ENCODE measurements around the gene SNX25. TPM values are rescaled to one million over a fixed set of nuclear protein-coding genes. Genes with fewer than 3 reads are reported as not detected.

Gene SNX25
- total RNA-seq, 1 experiment from 2014 or later: 16.7 TPM

DNA sequence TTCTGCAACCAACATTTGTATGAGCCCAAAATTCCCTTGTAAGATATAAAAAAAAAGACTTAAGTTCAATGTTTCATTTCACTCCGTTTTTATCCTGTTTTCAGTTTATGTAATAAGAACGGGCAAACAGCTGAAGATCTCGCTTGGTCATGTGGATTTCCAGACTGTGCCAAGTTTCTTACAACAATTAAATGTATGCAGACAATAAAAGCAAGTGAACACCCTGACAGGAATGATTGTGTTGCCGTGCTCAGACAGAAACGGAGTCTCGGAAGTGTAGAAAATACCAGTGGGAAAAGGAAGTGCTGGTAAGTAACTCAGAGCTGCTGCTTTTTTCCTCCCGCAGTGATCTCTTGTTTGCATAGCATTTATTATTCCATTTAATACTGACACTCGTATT is 190.1 kb downstream of the SNX25 start:
- CTCF ChIA-PET: no interaction called here
- BruUV-seq (replicated peaks): no TSS peak
- no peak overlapping the region for H3K4me3 ChIP-seq (ENCODE audit: low read depth in 2 of 2, low read length in 2 of 2)
- TF ChIP-seq SIN3A (IDR thresholded peaks at IDR 0.05; ENCODE audit: borderline replicate concordance, insufficient read depth, low read depth, low read length) (no peak), TCF7L2 (IDR thresholded peaks at IDR 0.05; ENCODE audit: low read depth, low read length) (no peak), POLR2AphosphoS5 (IDR thresholded peaks at IDR 0.05; ENCODE audit: low read depth, low read length) (no peak)
- TF ChIP-seq, protein P1, sequence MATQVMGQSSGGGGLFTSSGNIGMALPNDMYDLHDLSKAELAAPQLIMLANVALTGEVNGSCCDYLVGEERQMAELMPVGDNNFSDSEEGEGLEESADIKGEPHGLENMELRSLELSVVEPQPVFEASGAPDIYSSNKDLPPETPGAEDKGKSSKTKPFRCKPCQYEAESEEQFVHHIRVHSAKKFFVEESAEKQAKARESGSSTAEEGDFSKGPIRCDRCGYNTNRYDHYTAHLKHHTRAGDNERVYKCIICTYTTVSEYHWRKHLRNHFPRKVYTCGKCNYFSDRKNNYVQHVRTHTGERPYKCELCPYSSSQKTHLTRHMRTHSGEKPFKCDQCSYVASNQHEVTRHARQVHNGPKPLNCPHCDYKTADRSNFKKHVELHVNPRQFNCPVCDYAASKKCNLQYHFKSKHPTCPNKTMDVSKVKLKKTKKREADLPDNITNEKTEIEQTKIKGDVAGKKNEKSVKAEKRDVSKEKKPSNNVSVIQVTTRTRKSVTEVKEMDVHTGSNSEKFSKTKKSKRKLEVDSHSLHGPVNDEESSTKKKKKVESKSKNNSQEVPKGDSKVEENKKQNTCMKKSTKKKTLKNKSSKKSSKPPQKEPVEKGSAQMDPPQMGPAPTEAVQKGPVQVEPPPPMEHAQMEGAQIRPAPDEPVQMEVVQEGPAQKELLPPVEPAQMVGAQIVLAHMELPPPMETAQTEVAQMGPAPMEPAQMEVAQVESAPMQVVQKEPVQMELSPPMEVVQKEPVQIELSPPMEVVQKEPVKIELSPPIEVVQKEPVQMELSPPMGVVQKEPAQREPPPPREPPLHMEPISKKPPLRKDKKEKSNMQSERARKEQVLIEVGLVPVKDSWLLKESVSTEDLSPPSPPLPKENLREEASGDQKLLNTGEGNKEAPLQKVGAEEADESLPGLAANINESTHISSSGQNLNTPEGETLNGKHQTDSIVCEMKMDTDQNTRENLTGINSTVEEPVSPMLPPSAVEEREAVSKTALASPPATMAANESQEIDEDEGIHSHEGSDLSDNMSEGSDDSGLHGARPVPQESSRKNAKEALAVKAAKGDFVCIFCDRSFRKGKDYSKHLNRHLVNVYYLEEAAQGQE (IDR thresholded peaks at IDR 0.05; ENCODE audit: insufficient read depth in 1 of 2, low read depth in 2 of 2, low read length in 1 of 2): no peak
- TF ChIP-seq, protein P2, sequence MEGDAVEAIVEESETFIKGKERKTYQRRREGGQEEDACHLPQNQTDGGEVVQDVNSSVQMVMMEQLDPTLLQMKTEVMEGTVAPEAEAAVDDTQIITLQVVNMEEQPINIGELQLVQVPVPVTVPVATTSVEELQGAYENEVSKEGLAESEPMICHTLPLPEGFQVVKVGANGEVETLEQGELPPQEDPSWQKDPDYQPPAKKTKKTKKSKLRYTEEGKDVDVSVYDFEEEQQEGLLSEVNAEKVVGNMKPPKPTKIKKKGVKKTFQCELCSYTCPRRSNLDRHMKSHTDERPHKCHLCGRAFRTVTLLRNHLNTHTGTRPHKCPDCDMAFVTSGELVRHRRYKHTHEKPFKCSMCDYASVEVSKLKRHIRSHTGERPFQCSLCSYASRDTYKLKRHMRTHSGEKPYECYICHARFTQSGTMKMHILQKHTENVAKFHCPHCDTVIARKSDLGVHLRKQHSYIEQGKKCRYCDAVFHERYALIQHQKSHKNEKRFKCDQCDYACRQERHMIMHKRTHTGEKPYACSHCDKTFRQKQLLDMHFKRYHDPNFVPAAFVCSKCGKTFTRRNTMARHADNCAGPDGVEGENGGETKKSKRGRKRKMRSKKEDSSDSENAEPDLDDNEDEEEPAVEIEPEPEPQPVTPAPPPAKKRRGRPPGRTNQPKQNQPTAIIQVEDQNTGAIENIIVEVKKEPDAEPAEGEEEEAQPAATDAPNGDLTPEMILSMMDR (IDR thresholded peaks at IDR 0.05): no peak
- H3K4me1 ChIP-seq (ENCODE audit: control insufficient read depth, insufficient read depth, low read length): no peaks in the 10 kb centered on the region
- POLR2A ChIA-PET: no interaction called here
- in situ Hi-C loops (cut with HindIII; ENCODE audit: low pct_unique_long_range_greater_than_20kb, low sequenced_read_pairs): no loop called here
- no peak for ATAC-seq
- DNase-seq (ENCODE audit: low read depth, low spot score): no peak
- H3K36me3 ChIP-seq (ENCODE audit: control insufficient read depth, insufficient read depth, low read length): no peaks in the 10 kb centered on the region; the same call in 1 of the 2 replicates
- no peaks in the 10 kb centered on the region for H3K27me3 ChIP-seq (ENCODE audit: control insufficient read depth, insufficient read depth, low read length)
- no peaks in the 10 kb centered on the region for H3K9me3 ChIP-seq (ENCODE audit: control insufficient read depth, insufficient read depth, low read depth, low read length)
- intact Hi-C loops (cut with micrococcal nuclease; ENCODE audit: unreplicated experiment): no loop called here
- H3K27ac ChIP-seq (ENCODE audit: low read length): no peak overlapping the region

DNA sequence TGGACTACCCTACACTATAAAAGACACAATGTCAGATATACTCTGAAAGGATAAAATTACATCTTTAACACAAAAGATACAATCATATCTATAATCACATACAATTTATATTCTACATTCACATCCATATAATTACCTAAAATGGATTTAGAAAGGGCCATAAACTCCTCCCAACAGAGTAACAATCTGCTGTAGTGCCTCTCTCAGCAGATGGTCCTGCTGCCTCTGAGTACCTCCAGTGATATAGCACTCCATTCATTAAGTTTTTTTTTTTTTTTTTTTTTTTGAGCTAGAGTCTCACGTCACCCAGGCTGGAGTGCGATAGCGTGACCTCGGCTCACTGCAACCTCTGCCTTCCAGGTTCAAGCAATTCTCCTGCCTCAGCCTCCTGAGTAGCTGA is 194.6 kb downstream of the SNX25 start:
- H3K27ac ChIP-seq (ENCODE audit: low read length): no peak overlapping the region
- H3K27me3 ChIP-seq (ENCODE audit: control insufficient read depth, insufficient read depth, low read length): no peaks in the 10 kb centered on the region
- H3K9me3 ChIP-seq (ENCODE audit: control insufficient read depth, insufficient read depth, low read depth, low read length): no peaks in the 10 kb centered on the region
- DNase-seq (ENCODE audit: low read depth, low spot score) (no peak), ATAC-seq (no peak)
- ChIA-PET CTCF (no interaction called here), POLR2A (no interaction called here)
- in situ Hi-C loops (cut with HindIII; ENCODE audit: low pct_unique_long_range_greater_than_20kb, low sequenced_read_pairs) (no loop called here), intact Hi-C loops (cut with micrococcal nuclease; ENCODE audit: unreplicated experiment) (no loop called here)
- no peak overlapping the region for H3K4me3 ChIP-seq (ENCODE audit: low read depth in 2 of 2, low read length in 2 of 2)
- no peaks in the 10 kb centered on the region; the same call in 1 of the 2 replicates for H3K36me3 ChIP-seq (ENCODE audit: control insufficient read depth, insufficient read depth, low read length)
- TF ChIP-seq, protein P1 (IDR thresholded peaks at IDR 0.05; ENCODE audit: insufficient read depth in 1 of 2, low read depth in 2 of 2, low read length in 1 of 2): no peak
- TF ChIP-seq TCF7L2 (IDR thresholded peaks at IDR 0.05; ENCODE audit: low read depth, low read length) (no peak), SIN3A (IDR thresholded peaks at IDR 0.05; ENCODE audit: borderline replicate concordance, insufficient read depth, low read depth, low read length) (no peak)
- no TSS peak for BruUV-seq (replicated peaks)
- H3K4me1 ChIP-seq (ENCODE audit: control insufficient read depth, insufficient read depth, low read length): no peaks in the 10 kb centered on the region
